HepG2 (cell line): Measurements from ENCODE around the gene TUBB4B. TPM values are rescaled to one million over a fixed set of nuclear protein-coding genes. Genes with fewer than 3 reads are reported as not detected.

Experiments
- ATM ChIP-seq: fragments of 450-650 bp; IDR thresholded peaks from 2 replicates; pipeline ENCODE4 v1.7.1; 2017; ENCODE audit warnings: mild to moderate bottlenecking, borderline replicate concordance
- DR1 ChIP-seq: sonication (generic); formaldehyde crosslinking; IDR thresholded peaks from 2 replicates; pipeline ENCODE4 v1.8.0; 2021; ENCODE audit warnings: mild to moderate bottlenecking, missing genetic modification reagents, inconsistent platforms
- ELF3 ChIP-seq: IDR thresholded peaks from 2 replicates; pipeline ENCODE4 v1.6.1; 2016; ENCODE audit warnings: missing genetic modification reagents, missing compliant biosample characterization
- ETV6 ChIP-seq: sonication (generic); formaldehyde crosslinking; conservative IDR thresholded peaks from 2 replicates; pipeline ENCODE4 v1.4.0; 2020; ENCODE audit warnings: missing genetic modification reagents
- FOXP4 ChIP-seq: sonication (generic); formaldehyde crosslinking; IDR thresholded peaks from 2 replicates; pipeline ENCODE4 v1.4.0; 2020; ENCODE audit warnings: missing genetic modification reagents
- KDM2A ChIP-seq: sonication (generic); formaldehyde crosslinking; IDR thresholded peaks from 2 replicates; pipeline ENCODE4 v1.4.0; 2020; ENCODE audit warnings: low read depth, missing genetic modification reagents, borderline replicate concordance
- MTA3 ChIP-seq: sonication (generic); formaldehyde crosslinking; IDR thresholded peaks from 2 replicates; pipeline ENCODE4 v1.4.0; 2020; ENCODE audit warnings: missing genetic modification reagents
- MYPOP ChIP-seq: sonication (generic); formaldehyde crosslinking; IDR thresholded peaks from 2 replicates; pipeline ENCODE4 v1.8.1; 2023; ENCODE audit warnings: mild to moderate bottlenecking, moderate library complexity, missing genetic modification reagents
- PHB2 ChIP-seq: fragments of 450-650 bp; IDR thresholded peaks from 2 replicates; pipeline ENCODE4 v1.6.1; 2018; ENCODE audit not compliant: partially characterized antibody
- SRF ChIP-seq: IDR thresholded peaks from 2 replicates; pipeline ENCODE4 v1.6.1; 2011; ENCODE audit warnings: mild to moderate bottlenecking, low read depth, low read length, moderate library complexity
- TFAP4 ChIP-seq: sonication (generic); IDR thresholded peaks from 2 replicates; pipeline ENCODE4 v1.6.1; 2016; ENCODE audit warnings: low read depth, borderline replicate concordance
- TRIM24 ChIP-seq: sonication (generic); formaldehyde crosslinking; IDR thresholded peaks from 2 replicates; pipeline ENCODE4 v1.8.0; 2022; ENCODE audit warnings: mild to moderate bottlenecking, missing genetic modification reagents
- YY1 ChIP-seq: IDR thresholded peaks from 2 replicates; pipeline ENCODE4 v1.6.1; 2011; ENCODE audit warnings: low read length, low read depth, moderate library complexity, mild to moderate bottlenecking; ENCODE audit not compliant: insufficient read depth, insufficient replicate concordance
- ZBTB21 ChIP-seq: sonication (generic); formaldehyde crosslinking; IDR thresholded peaks from 2 replicates; pipeline ENCODE4 v1.4.0; 2020; ENCODE audit warnings: missing genetic modification reagents
- ZBTB26 ChIP-seq: IDR thresholded peaks from 2 replicates; pipeline ENCODE4 v1.6.1; 2016; ENCODE audit warnings: missing compliant biosample characterization, missing genetic modification reagents, borderline replicate concordance
- ZFP37 ChIP-seq: sonication (generic); formaldehyde crosslinking; IDR thresholded peaks from 2 replicates; pipeline ENCODE4 v1.4.0; 2020; ENCODE audit warnings: missing genetic modification reagents, borderline replicate concordance
- ZNF251 ChIP-seq: sonication (generic); formaldehyde crosslinking; IDR thresholded peaks from 2 replicates; pipeline ENCODE4 v1.9.0; 2021; ENCODE audit warnings: mild to moderate bottlenecking, missing genetic modification reagents
- ZNF431 ChIP-seq: sonication (generic); formaldehyde crosslinking; IDR thresholded peaks from 2 replicates; pipeline ENCODE4 v1.9.0; 2022; ENCODE audit warnings: missing genetic modification reagents, low read depth, mild to moderate bottlenecking, borderline replicate concordance
- ZNF44 ChIP-seq: sonication (generic); formaldehyde crosslinking; IDR thresholded peaks from 2 replicates; pipeline ENCODE4 v1.5.1; 2020; ENCODE audit warnings: mild to moderate bottlenecking, missing genetic modification reagents
- ZNF543 ChIP-seq: sonication (generic); formaldehyde crosslinking; IDR thresholded peaks from 2 replicates; pipeline ENCODE4 v1.4.0; 2020; ENCODE audit warnings: mild to moderate bottlenecking, missing genetic modification reagents
- ZNF567 ChIP-seq: sonication (generic); formaldehyde crosslinking; IDR thresholded peaks from 2 replicates; pipeline ENCODE4 v1.8.1; 2023; ENCODE audit warnings: mild to moderate bottlenecking, missing genetic modification reagents, borderline replicate concordance
- ZNF644 ChIP-seq: IDR thresholded peaks from 2 replicates; pipeline ENCODE4 v1.6.1; 2016; ENCODE audit warnings: low read depth
- ZNF703 ChIP-seq: sonication (generic); formaldehyde crosslinking; IDR thresholded peaks from 2 replicates; pipeline ENCODE4 v1.5.1; 2020; ENCODE audit warnings: missing genetic modification reagents, mild to moderate bottlenecking, moderate library complexity, borderline replicate concordance
- polyA plus RNA-seq, 8 experiments: library from polyadenylated mRNA; depleted of rRNA in 3 of 8; stranded (reverse) in 7 of 8; unstranded in 1 of 8; fragments of >200 nt; fragmentation: Illumina TruSeq in 4 of 8; extraction: Trizol in 4 of 8; gene quantifications; 2 replicates each; pipeline versions ENCODE4 v1.2.1 to v1.2.3, GENCODE V29; 2011 to 2016; ENCODE audit warnings: low read depth in 4 of 8, missing spikeins in 1 of 8, mixed read lengths in 1 of 8; ENCODE audit not compliant: insufficient read depth in 1 of 8
- total RNA-seq, 5 experiments: library from RNA; depleted of rRNA; stranded (reverse); fragments of >200 nt; fragmentation: Illumina TruSeq; extraction: Trizol; gene quantifications; 2 replicates each; pipeline ENCODE4 v1.2.3, GENCODE V29; 2016; ENCODE audit warnings: low read depth in 1 of 5

The TUBB4B gene
- total and polyA plus RNA-seq, 2 of the 13 experiments (the other 11 are each of a cell fraction or from before 2014, with no cell fraction given) = 182 to 412 TPM

- peak; percentile 94; the same call in 1 of the 2 replicates for TF ChIP-seq KDM2A
- TF ChIP-seq TFAP4 = no peak
- TF ChIP-seq ZNF567 = no peak; the same call in 1 of the 2 replicates
- TF ChIP-seq YY1 = peak; percentile 94
- no peak for TF ChIP-seq ATM
- TF ChIP-seq ETV6 = no peak
- TF ChIP-seq MYPOP = no peak
- peak; percentile 81 for TF ChIP-seq ELF3 (CRISPR knock-in tag)
- TF ChIP-seq PHB2 = no peak
- no peak for TF ChIP-seq ZNF251 (CRISPR knock-in tag)
- TF ChIP-seq ZNF703 (CRISPR knock-in tag) = no peak
- no peak for TF ChIP-seq ZBTB21 (CRISPR knock-in tag)
- 0 out of 2 replicates have a peak, but pooled peaks have one; percentile 34 for TF ChIP-seq ZNF543
- TF ChIP-seq ZFP37 = no peak
- TF ChIP-seq TRIM24 (CRISPR knock-in tag) = no peak
- TF ChIP-seq ZNF431 (CRISPR knock-in tag) = no peak; the same call in 1 of the 2 replicates
- TF ChIP-seq DR1 (CRISPR knock-in tag) = peak; percentile 77
- TF ChIP-seq ZNF44 (CRISPR knock-in tag) = peak; percentile 68; the same call in 1 of the 2 replicates
- TF ChIP-seq ZNF644 (CRISPR knock-in tag) = no peak
- 0 out of 2 replicates have a peak, but pooled peaks have one; percentile 33 for TF ChIP-seq ZBTB26 (CRISPR knock-in tag)
- no peak for TF ChIP-seq FOXP4
- TF ChIP-seq SRF = peak; percentile 70; the same call in 1 of the 2 replicates
- no peak for TF ChIP-seq MTA3 (CRISPR knock-in tag)
Measured at GRCh38 chr9:137205126-137206069, 35.7 kb upstream of the TUBB4B start, which contains the start of the genes NDOR1 and TMEM203 (continued).
